A549 (cell line): Measurements from ENCODE around the gene GNPTG.

Experiments
- CTCF ChIP-seq: fragments of >200 bp; sonication (Bioruptor Twin); formaldehyde crosslinking; IDR thresholded peaks from 3 replicates; pipeline ENCODE4 v1.5.1; 2016
- RAD21 ChIP-seq, 2 experiments: fragments of >200 bp in 1 of 2; sonication (Bioruptor Twin) in 1 of 2; formaldehyde crosslinking in 1 of 2; IDR thresholded peaks in 1 of 2; conservative IDR thresholded peaks in 1 of 2; 2 replicates in 1 of 2; 3 replicates in 1 of 2; pipeline ENCODE4 v1.6.1; 2012 to 2018; ENCODE audit warnings: inconsistent platforms in 1 of 2

- TF ChIP-seq RAD21 (conservative IDR thresholded peaks at IDR 0.05 in 1 of 2, IDR thresholded peaks at IDR 0.05 in 1 of 2) = no peak
- TF ChIP-seq CTCF = no peak
Measured at GRCh38 chr16:1407753-1408152, 56.0 kb downstream of the GNPTG start.
